Right renal cortex interstitium (tissue), 3 donors: ENCODE measurements around the gene IL1RN. TPM values are rescaled to one million over a fixed set of nuclear protein-coding genes. Genes with fewer than 3 reads are reported as not detected.
"Not testable (repeated sequence)": the region's sequence is repeated elsewhere in the genome, so short reads cannot be mapped to it uniquely, and the experiment has no call there.

Experiments used
- DNase-seq, 3 donors: peaks; one replicate each; pipeline ENCODE4 v3.0.0-alpha.2; 2013; ENCODE audit warnings: low read depth in 3 of 3, low spot score in 2 of 3
- polyA plus RNA-seq, 3 donors: library from polyadenylated mRNA; unstranded; fragments of 120-200 nt; gene quantifications; one replicate each; pipeline ENCODE4 v1.2.1, GENCODE V29; 2013; ENCODE audit not compliant: insufficient read length in 3 of 3

The IL1RN gene, protein sequence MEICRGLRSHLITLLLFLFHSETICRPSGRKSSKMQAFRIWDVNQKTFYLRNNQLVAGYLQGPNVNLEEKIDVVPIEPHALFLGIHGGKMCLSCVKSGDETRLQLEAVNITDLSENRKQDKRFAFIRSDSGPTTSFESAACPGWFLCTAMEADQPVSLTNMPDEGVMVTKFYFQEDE
- polyA plus RNA-seq, result 1 to 10 TPM in 2 of 3 donors, under 1 TPM in 1; 0.74 to 3.7 (median 1.3) TPM

DNA sequence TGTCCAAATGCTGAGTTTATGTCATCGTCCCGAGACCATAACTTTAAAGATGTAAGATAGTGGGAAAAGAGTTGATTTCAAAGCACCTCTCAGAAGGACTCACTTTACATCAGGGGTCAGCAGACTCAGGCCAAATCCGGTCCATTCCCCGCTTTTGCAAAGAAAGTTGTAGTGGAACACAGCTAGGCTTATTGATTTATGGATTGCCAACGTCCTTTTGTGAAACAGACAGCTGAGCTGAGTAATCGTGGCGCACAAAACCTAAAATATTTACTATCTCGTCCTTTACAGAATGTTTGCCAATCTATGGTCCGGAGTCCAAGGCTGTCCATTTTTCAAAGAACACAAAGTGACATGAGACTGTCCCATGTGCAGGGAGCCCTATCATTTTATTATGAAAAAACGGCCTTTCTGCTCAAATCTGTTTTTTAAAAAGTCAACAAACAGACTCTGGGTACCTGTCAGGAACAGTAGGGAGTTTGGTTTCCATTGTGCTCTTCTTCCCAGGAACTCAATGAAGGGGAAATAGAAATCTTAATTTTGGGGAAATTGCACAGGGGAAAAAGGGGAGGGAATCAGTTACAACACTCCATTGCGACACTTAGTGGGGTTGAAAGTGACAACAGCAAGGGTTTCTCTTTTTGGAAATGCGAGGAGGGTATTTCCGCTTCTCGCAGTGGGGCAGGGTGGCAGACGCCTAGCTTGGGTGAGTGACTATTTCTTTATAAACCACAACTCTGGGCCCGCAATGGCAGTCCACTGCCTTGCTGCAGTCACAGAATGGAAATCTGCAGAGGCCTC lies at the start of gene IL1RN:
IL1RN (plus strand) TSS at position 754 of the 801 bp plus-strand sequence; CDS start at position 781, 27 bp downstream.
- DNase-seq, result no peak

DNA sequence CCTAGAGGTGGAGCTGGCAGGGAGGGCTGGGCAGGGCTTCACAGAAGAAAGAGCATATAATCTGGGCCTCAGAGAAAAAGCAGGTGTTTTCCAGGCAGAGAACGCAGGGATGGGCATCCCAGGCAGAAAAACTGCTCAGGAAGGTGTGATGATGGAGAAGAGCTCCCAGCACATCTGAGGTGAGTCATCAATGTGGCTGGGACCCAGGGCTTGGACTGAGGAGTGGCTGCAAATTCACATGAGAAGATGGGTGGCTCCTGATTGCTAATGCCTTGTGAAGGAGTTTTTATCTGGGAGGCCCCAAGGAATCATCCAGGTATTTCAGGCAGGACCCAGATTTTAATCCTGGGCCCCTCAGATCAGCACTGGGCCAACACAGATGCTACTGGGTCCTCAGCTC lies 49.5 kb upstream of the IL1RN start:
- DNase-seq, result no peak

DNA sequence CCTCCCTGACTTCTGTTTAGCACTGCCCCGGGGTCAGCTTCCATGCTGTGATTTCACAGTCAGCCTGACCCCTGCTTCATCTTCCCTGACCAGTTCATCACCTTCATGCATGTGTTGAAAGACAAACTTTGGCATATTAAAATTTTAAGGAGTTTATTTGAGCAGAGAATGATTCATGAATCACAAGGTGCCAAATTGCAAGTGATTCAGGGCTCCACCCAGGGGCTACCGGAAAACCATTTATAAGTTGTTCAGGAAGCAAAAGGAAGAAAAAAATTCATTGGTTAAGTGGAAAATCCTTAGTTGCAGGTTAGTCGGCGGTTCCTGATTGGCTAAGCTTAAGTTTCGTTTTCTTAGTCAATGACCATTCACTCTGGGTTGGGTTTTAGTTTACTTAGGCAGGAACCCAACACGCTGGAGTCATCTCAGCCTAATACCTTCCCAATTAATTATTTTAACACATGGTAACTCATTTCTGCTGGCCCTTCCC lies 49.0 kb upstream of the IL1RN start:
- no peak for DNase-seq

DNA sequence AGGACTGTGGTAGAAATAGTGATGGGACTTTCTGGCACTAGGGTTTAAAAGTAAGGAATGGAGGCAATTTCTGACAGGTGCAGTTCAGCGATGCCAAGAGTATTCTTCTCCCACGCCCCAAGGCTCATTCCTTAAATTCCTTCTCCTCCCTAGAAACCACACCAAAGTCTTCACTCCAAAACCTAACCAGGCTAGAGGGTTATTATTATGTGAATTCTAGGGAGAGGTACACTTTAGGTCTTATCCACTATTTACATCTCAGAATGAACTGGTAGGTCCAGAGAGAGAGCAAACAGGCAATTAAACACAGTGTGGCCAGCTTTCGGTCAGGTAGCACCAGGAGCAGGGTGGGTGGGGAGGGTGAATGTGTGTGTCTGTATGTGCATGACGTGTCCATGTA lies 48.3 kb upstream of the IL1RN start:
- no peak for DNase-seq

DNA sequence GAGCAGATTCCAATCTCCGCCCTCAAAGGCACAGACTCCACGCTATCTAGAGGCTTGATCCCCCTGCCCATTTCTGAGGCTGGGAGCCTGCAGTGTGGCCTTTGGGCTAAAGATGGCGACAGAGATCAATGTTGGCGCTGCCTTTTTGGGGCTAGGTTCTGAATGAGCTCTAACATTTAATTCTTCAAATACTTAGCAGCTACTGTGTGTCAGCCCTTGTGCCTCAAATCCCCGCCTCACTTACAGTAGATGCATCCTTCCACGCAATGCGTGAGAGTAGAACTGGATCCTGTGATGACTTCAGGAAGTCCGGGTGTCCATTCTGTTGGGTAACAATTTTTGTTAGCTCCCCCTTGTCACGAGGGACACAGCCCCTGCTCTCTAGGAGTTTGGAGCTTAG lies 47.3 kb upstream of the IL1RN start:
- DNase-seq, result peak in 1 of 3 donors; percentile 12

DNA sequence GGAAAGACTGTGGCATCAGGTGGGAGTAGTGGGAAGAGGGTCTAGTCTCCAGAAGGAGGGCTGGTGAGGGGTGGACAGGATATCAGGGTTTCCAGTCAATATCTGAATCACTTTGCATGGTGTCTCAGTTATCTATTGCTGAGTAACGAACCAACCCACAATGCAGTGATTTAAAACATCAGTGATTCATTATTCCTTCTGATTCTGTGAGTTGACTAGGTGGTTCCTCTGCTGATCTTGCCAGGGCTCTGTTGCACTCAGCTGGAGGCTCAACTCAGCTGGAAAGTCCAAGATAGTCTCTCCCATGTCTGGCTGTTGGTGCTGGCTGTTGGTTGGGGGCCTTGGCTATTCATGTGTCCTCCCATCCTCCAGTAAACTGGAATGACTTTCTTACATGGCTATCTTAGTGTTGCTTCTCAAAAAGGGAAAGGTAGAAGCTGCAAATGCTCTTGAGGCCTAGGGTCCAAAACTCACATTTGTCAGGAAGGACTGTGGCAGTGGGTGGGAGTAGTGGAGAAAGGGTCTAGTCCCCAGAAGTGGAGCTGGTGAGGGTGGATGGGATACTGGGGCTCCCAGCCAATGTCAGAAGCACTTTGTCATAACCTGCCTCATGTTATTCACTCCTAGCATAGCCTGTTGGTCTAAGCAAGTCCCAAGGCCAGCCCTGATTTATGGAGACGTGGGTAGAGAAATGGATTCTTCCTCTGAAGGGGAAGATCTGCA lies 45.7 kb upstream of the IL1RN start:
- no peak for DNase-seq

DNA sequence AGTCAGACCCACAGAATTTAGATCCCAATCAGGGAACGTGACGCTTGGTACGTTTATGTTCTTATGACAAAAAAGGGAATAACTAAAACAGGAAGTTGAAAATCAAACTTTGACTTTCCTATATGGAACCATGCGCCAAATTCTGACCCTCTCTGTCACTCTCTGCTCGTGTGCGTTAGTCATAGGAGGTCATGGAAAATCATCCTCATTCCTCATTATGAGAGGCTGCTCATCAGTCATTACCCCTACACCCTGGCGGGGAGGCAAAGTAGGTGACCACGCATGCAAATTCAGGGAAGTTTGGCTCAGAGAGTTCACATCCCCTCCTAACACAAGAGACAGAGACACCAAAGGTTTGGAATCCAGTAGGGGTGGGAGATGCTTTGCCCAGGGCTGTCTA lies 44.1 kb upstream of the IL1RN start:
- DNase-seq, result no peak

DNA sequence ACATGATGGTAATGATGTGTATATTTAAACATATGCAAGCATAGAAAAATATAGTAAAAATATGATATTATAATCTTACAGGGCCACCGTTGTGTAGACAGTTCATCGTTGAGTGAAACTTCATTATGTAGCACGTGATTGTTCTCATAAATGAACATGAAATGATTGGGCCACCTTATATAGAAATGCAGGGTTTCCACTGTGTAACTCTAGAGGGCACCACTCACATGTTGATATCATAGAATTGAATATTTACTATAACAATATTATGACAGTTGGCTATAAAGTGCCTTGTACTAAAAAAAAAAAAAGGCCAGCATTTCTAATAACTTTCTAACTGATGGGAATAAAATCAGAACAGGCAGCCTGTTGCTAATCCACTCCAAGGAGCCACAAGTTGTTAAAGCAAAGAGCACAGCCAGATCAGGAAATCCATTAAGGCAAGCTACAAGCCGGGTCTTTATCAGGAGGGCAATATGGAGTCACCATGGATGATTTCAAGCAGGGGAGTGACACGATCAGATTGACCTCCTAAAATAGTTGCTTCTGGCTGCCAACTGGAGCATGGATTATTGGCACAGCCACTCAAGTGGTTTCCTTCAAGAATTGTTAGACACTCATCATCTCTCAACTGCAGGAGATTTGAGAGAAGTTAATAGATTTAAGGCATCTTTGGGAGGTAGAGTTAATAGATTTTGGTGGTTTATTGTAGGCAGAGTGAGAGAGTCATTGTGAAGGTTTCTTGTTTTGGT lies 43.0 kb upstream of the IL1RN start:
- DNase-seq, result no peak

DNA sequence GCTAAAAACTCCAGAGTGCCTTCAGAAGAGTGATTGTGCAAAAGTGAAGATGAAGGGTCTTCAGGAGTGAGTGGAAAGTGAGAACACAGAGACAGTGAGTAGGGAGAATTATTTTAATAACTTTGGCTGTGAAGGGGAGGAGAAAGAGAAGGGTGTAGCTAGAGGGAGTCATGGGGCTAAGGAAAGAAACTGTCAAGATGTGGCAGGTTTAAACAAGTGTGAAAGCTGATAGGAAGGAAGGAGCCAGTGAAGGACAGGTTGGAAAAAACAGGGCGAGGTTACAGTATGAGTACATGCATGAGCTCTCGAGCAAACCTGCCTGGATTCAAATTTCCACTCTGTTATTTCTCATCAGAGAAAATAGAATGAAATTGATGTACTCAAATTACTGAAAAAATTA lies 41.9 kb upstream of the IL1RN start:
- no peak for DNase-seq

DNA sequence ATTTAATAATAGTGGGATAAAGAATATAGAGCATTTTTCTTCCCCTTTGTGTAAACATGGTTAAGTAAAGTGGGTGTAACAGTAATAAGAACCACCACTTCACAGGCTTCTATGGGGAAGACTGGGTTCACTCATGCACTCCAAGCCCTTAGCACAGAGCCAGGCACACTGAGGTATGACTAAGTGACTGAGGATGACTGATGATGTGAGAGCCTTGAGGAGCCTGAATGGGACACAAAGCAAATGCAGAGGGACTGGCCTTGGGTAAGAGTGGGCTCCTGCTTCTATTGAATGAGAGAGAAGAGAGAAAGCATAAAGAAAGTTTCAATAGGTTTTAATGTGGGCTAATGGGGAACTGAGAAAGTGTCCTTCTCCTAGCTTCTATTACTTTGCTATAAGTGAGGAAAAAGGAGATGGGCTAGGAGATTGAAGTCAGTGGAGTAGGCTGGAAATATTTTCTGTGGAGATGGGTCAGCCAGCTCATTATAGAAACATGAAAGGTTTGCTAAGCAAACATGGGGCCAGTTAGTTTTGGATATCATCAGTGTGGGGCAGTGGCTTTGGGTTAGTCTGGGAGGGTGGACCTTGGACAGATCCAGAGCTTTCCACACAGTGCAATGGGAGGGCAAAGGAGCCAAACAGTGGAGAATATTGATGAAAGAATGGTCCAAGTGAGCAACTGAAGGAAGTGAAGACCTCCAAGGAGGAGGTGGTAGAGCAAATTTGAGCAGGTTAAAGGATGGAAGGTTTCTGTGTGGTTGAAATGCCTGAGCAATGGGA lies 39.0 kb upstream of the IL1RN start:
- no peak for DNase-seq

DNA sequence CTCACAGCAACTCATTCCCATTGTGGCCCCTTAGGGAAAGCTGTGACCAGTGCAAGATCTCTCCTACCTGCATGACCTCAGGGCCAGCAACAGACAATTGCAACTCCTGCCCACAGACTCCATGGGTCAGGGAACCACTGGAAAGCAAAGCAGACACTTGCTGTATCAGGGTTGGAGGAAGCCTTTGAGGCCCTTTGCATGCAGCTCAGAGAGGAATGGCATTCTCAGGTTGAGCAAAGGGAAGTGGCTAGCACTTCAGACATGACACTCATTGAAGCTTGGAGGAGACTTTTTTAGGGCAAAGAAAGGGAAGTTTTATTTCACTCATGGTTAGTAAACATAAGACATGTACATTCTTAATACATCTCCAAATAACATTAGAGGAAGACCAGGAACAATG lies 37.5 kb upstream of the IL1RN start:
- DNase-seq, result no peak

DNA sequence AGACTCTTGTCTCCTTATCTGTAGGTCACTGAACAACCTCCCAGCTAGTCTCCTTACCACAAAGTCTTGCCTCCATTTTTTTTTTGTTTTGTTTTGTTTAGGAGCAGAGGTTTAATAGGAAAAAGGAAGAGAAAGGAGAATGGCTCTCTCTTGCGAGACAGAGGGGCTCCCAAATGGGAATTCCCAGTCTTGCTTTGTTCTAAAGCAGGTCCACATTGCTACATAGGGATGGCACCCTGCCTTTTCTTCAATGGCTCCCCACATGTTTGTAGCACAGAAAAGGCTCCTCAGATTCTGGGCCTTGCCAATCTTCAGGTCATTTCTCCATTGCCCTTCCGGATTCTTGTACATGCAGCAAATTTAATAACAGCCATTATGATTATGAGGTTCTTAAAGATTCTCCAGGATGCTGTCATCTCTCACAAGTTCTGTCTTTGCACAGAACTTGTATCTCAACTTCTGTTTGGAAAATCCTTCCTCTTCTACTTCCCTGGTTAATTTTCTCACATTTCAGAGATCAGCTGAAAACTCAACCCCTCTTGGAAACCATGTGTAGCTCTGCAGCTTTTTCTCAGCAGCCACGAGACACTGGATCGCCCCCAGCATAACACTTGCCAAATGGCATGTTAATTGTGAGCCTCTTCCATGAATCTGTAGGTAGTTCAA lies 36.0 kb upstream of the IL1RN start:
- no peak for DNase-seq

DNA sequence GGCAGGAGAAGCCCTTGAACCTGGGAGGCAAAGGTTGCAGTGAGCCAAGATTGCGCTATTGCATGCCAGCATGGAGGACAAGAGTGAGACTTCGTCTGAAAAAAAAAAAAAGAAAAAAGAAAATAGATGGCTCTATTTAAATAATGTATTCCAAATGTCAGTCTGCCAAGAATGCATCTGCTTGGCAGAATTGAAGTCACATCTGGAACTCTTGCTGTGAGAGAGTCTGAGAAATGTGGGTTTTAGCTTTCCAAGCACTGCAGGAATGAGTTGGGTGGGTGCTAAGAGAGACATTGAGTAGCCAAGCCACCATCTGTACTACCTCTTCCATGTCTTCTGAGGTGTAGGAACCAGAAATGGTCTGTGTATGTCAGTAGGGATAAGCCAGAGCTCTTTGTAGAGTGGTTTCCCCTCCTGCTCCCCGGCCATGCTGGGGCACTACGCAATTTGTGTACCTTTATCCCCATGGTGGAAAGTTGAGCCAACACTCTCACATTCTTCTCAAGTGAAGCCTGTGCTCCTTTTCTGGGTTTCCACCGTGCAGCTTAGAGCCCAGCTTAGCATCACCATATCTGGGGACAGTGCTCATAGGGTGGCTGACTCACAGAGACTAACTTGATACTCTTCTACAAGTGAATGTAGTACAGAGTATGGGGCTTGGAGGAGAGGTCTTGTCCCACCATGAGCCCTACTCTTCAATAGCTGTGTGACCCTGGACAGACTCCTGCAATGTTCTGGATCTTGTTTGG lies 34.4 kb upstream of the IL1RN start:
- no peak for DNase-seq

DNA sequence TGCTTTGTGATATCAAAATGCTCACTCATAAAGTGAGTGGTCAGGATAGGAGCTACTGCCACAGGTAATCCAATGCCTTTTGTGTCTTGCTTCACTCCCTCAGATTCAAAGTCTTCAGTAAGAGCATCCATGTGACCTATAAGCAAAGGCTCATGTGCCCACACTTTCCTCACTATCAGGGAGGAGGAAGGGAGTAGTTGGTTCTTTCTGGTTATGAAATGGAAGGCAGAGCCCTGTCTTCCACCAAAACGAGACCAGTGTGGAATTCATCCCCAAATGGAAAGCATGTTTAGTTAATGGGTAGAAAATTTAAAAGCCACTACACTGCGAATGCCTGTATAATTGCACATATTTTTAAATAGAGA lies 33.8 kb upstream of the IL1RN start:
- DNase-seq, result no peak

DNA sequence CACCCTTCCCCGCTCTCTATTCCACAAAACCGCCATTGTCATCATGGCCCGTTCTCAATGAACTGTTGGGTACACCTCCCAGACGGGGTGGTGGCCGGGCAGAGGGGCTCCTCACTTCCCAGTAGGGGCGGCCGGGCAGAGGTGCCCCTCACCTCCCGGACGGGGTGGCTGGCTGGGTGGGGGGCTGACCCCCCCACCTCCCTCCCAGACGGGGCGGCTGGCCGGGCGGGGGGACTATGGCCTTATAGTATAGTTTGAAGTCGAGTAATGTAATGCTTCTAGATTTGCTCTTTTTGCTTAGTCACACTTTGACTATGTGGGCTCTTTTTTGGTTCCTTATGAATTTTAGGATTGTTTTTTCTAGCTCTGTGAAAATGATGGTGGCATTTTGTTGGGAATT lies 31.1 kb upstream of the IL1RN start:
- DNase-seq, result not testable (repeated sequence)

DNA sequence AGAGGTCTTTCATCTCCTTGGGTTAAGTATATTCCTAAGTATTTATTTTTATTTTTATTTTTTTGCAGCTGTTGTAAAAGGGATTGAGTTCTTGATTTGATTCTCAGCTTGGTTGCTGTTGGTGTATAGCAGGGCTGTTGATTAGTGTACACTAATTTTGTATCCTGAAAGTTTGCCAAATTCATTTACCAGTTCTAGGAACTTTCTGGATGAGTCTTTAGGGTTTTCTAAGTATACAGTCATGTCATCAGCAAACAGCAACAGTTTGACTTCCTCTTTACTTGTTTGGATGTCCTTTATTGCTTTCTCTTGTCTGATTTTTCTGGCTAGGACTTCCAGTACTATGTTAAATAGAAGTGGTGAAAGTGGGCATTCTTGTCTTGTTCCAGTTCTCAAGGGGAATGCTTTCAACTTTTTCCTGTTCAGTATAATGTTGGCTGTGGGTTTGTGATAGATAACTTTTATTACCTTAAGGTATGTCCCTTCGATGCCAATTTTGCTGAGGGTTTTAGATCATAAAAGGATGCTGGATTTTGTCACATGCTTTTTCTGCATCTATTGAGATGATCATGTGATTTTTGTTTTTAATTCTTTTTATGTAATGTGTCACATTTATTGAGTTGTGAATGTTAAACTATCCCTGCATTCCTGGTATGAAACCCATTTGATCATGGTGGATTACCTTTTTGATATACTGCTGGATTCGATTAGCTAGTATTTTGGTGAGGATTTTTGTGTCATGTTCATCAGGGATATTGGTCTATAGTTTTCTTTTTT lies 30.4 kb upstream of the IL1RN start:
- not testable (repeated sequence) for DNase-seq

DNA sequence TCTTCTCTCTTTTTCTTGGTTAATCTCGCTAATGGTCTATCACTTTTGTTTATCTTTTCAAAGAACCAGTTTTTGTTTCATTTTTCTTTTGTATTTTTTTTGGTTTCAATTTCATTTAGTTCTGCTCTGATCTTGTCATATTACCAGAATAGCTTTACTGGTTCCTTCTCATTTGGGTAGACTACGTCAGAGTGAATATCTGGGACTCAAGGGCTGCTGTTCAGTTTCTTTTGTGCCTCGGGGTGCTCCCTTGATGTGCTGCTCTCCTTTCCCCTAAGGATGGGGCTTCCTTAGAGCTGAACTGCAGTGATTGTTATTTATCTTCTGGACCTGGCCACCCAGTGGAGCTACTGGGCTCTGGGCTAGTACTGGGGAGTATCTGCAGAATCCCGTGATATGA lies 29.4 kb upstream of the IL1RN start:
- DNase-seq, result no peak

DNA sequence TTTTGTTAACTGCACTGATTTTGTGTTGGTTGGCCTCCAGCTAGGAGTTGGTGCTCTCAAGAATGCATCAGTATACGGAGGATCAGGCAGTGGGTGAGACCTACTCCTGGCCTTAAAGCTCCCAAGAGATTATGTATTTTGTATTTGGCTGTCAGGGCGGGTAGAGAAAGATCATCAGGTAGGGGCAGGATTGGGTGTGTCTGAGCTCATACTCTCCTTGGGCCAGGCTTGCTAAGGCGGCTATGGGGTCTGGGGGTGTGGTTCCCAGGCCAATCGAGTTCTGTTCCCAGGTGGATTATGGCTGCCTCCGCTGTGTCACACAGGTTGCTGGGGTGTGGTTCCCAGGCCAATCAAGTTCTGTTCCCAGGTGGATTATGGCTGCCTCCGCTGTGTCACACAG lies 28.9 kb upstream of the IL1RN start:
- no peak for DNase-seq
